ENCODE data around the gene NTRK2.

GRCh38 chr9:84647699-84648098 lies 21.8 kb upstream of the NTRK2 start:
- TF ChIP-seq CTCF (IDR thresholded peaks at IDR 0.05) (no peak), EZH2 (IDR thresholded peaks at IDR 0.05) (no peak), EZH2phosphoT487 (IDR thresholded peaks at IDR 0.05) (no peak)

Data from neural progenitor cell (in vitro differentiated cells).